Measurements from ENCODE around the gene CSPG4.
"Not testable (repeated sequence)": the region's sequence is repeated elsewhere in the genome, so short reads cannot be mapped to it uniquely, and the experiment has no call there.

The CSPG4 gene

DNA sequence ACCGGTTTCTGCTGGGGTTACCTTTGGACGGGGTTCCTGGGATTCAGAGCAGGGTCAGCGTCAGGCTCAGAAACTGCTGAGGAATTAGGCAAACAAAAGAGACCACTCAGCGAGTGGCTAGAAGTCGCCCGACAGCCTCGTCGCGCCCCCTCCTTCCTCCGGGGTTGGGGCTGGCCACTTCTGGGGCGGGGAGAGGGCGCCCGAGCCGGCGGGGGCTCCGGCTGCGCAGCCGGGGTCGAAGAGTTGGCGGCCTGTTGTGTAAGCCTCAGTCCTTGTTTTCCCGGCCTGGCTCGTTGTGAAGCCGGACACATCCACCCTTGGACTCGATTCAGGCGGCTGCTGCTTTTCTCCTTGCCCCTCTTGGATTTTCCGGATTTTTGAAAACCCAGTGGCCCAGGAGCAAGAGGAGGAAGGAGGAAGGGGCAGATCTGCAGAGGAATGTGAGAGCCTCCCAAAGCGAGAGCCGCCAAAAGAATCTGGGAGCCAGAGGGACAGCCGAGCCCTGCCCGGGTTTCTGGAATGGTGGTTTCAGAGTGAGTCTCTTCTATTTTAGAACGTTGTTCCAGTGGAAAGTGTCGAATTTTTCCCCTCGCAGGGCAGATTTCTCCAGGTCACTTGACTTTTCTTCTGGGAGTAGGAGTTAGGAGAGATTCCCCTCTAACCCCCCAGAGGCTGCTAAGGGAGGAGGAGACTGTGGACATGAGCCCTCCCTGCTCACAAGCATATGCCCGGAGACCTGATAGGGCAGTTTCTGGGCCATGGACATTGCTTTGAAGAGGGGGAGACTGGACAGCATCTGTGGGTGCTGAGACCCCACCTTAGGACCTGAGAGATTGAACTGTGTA, 64.3 kb downstream of the CSPG4 start:
- no peak for DNase-seq (ENCODE audit: low read depth)

DNA sequence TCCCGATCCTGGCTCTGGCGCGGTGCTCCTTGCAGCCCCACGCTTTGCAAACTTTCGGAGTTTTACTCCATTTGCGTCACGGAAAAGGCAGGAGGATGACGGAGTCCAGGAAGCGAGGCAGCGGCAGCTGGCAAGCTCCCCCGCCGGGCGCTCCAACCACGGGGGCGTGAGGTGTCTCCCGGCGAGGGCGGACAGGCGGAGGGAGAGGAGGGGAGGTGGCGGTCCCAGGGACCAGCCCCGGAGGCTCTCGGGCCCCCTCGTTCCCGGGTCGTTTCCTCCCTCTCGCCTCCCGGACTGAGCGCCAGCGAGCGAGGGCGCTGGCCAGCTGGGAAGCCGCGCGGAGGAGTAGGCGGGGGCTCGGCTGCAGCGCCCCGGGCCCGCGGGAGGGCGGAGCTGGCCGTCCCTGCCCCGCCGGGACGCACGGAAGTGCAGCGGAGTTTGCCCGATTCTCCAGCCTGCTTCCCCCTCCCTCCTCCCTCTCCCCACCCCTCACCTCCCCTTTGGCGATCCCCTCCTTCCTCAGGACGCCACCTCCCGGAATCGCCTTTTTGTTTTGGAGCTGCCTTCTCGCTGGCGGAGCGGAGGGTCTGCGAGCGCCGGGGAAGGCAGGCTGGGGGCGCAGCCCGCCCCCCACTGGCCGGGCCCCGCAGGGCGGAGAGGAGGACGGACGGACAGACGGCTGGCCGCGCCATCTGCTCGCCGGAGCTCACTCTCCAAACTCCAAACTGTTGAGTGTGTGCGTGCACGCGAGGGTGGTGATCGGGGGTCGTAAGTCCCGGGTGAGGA, 65.1 kb downstream of the CSPG4 start, which contains the start of gene SNX33:
Gene SNX33 (plus strand): TSS at position 543 of the 786 bp plus-strand sequence. CDS start 1,191 bp downstream, outside the sequence.
- DNase-seq (ENCODE audit: low read depth), result peak; percentile 46

DNA sequence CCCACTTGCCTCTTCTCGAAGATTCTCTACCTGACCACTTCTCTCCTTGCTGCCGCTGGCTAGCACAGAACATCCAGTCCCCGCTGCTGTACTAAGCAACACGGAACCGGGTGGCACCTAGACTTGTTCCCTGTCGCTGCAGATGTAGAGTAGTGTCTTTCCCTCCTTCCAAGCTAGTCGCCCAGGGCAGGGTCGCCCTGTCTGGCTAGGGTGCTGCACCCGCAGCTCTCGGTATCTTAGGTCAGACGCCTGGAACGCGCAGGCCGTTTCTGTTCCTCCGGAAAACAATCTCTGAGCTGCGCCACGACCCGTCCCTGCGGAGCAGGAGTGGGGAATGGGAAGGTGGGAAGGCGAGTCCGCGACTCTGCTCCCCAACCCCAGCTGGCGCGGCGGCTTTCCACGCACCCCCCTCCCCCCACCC, 65.7 kb downstream of the CSPG4 start:
- no peak for DNase-seq (ENCODE audit: low read depth)

DNA sequence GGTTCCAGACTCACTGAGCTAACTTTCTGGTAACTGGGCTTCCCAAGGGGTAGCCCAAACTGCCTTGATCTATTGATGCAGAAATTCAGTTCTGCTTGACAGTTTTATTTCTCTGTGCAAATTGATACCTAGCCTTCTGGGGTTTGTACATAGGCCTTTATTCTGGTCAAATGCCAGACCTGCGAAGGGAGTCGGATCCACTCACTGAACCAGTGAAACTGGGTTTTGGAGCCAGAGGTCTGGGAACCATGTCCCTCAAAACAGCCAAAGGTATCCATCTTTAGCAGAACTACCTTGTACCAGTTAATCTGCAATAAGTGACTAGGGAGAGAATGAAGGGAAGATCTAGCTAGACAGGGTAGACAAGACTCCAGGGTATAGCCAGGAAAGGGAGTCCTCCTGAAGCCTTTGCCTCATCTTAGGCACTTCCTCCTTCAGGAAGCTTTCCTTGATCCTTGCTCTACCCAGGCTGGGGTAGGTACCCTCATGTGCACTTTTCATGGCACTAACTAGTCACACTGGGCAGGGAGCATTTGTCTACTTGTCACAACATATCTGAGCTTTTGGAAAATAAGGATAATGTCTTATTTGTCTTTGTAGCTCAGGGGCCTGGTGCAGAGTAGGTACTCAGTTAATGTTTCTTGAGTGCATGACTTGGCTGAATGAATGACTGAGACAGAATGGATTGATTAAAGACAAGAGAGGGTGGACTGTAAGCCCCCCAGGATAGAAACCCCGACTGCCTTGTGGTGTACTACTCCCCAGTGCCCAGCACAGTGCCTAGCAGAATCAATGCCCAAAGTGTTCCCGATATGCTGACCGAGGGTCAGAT, 66.3 kb downstream of the CSPG4 start:
- no peak for DNase-seq (ENCODE audit: low read depth)

DNA sequence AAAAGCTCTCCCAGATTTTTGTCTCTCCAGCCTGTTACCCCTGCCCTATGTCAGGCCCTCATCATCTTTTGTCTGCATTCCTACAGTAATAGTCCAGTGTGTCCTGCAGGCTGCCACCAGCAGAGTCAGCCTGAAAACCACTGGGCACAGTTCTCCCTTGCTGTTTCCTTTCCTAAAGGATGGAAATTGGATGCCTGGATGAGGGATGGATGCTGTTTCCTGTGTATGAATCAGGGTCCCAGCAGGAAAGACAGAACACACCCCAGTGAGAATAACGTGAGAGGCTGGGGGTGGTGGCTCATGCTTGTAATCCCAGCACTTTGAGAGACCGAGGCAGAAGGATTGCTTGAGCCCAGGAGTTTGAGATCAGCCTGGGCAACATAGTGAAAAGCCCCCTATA, 68.3 kb downstream of the CSPG4 start:
- DNase-seq (ENCODE audit: low read depth), result no peak

DNA sequence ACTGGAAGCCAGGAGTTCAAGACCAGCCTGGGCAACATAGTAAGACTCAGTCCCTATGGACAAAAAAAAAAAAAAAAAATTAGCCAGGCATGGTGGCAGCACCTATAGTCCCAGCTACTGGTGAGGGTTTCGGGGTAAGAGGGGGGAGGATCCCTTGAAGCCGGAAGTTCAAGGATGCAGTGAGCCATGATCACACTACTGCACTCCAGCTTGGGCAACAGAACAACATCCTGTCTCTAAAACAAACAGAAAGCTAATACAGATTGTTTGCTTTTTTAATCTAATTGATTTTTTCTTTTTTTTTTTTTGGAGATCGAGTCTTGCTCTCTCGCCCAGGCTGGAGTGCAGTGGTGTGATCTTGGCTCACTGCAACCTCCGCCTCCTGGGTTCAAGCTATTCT, 71.0 kb downstream of the CSPG4 start:
- DNase-seq (ENCODE audit: low read depth), result no peak

DNA sequence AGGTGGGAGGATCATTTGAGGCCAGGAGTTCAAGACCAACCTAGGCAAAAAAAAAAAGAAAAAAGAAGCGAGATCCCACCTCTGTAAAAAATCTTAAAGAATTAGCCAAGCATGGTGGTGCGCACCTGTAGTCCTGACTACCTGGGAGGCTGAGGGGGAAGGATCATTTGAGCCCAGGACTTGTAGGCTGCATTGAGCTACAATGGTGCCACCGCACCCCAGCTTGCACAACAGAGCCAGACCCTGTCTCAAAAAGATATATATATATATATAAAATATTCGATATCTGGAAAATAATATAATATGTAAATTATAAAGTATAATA, 71.5 kb downstream of the CSPG4 start:
- DNase-seq (ENCODE audit: low read depth), result no peak

DNA sequence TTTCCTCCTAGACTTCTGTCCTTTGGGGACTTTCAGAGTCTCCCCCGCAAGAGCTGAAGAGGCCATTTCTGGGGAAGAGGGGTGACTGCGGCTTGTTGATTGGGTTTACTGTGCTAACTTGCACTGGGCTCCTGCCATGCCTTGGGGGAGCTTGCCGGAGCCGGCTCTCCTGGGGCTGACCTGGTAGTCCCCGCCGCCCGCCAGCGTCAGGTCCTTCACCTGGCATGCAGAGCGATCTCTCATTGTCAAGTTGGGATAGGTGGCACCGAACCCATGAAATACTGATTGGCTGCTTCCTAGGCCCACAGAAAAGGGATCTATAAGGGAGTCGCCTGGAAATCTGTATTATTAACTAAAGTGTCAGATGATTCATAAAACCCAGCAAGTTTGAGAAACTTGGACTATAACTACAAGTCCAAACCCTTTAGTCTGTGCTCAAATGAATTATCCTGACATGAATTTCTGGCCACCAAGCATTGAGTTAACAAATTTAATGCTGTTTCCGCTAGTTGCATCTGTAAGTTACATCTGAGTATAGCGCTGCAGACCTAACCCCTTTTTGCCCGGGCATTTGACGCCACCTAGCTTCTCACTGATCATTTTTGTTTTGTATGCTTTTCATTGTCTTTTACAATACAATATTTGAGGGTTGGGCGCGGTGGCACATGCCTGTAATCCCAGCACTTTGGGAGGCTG, 72.0 kb downstream of the CSPG4 start:
- DNase-seq (ENCODE audit: low read depth), result no peak

DNA sequence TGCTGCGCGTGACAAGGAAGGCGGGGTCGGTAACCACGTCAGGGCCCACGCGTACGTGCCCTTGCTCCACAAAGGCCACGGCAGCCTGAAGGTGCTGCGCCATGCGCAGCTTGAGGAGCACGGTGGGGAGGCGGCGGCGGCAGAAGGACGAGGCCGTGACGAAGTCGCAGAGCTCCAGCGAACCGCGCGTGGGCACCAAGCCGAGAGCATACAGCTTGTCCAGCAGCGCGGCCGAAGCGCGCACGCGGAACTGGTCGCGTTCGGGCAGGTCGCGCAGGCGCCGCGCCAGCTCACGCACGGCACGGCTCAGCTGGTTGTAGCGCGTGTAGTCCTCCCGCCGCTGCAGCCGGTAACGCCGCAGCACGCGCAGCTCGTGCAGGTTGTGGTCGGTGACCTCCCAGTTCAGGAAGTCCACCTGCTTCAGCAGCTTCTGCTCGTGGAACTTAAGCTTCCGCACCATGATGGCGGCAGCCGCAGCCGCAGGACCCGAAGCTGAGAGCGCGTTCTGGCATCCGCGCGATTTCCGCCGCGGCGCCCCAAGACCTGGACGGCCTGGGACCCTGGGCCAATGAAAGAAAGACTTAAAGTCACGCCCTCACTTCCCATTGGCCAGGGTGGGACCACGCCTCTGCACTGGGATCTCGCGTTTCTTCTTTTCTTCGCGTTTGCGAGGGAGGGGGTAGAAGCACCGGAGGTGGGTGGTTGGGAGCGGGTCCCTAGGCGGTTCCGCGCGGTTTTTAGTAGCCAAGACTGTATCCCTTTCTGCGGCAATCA, 72.8 kb downstream of the CSPG4 start, which contains the start of gene IMP3:
Gene IMP3 (minus strand): TSS at position 516 of the 774 bp plus-strand sequence. CDS start 56 bp downstream, at position 460.
- DNase-seq (ENCODE audit: low read depth), result peak; percentile 83

DNA sequence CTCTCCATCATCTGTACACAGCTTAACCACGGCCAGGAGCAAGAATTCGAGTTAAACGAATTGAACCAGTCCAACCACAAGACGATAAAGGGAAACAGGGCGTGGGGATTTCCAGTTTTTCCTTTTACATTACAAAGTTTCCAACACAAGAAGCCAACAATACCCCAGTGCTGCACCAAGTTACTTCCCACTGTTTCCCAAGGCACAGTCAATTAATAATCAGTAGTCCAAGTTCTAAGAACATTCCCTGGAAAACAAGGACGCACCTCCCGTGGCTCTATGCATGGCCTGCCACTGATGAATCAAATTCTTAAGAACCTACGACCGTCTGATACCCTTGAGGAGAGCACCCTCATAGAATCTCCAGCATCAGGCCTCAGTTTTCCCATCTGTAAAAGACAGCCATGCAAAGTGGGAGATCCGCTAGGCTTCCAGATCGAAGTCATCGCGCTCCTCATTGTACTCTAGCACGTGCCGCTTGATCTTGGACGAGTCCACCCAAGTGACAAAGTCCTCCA, 73.4 kb downstream of the CSPG4 start:
- no peak for DNase-seq (ENCODE audit: low read depth)

DNA sequence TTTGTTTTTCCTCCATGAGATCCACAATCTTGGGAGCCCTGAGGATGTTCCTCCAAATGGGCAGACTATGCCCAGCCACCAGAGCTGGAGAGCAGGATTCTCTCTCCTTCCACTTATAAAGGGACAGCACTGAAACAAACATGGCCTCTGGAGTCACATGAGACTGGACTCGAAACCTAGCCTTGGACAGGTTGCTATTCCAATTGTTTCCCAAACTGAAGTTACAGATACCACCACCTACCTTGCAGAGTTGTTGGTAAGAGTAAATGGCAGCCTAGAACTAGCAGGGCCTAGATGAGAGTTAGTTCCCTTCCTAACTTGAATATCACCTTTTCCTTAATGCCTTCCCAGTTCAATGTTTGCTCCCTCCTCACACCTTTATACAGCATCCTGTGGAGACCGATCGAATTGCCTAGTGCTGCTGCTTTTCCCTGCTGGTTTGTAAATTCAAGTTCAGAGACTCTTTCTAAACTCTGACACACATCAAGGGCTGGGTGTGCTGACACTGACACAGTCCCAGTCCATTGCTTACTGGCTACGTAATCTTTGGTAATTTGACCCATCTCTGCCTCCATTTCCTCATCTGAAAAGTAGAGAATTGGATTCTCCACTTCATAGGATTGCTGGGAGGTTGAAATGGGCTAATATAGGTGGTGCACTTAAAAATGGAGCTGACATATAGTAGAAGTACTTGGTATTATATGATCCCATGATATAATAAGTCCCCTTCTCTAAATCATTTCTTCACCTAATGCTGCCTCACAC, 75.2 kb downstream of the CSPG4 start:
- DNase-seq (ENCODE audit: low read depth), result no peak

DNA sequence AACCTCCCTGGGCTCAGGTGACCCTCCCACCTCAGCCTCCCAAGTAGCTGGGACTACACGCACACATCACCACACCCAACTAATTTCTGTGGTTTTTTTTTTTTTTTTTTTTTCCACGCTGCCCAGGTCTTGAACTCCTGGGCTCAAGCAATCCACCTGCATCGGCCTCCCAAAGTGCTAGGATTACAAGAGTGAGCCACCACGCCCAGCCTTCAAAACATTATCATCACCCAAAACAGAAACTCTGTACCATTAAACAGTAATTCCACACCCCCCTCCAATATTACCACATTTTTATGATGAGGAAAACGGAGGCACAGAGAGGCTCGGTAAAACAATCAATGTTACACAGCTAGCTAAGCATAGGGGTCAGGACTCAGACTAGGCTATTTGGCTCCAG, 76.6 kb downstream of the CSPG4 start:
- no peak for DNase-seq (ENCODE audit: low read depth)

DNA sequence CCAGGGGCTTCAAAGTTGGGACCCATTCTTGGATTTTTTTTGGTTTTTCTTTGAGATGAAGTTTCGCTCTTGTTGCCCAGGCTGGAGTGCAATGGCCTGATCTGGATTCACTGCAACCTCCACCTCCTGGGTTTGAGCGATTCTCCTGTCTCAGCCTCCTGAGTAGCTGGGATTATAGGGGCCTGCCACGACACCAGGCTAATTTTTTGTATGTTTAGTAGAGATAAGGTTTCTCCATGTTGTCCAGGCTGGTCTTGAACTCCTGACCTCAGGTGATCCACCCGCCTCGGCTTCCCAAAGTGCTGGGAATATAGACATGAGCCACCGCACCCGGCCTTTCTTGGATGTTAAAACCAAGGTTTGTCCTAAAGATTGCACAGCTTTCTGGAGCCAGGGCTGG, 78.7 kb downstream of the CSPG4 start:
- DNase-seq (ENCODE audit: low read depth), result not testable (repeated sequence)

DNA sequence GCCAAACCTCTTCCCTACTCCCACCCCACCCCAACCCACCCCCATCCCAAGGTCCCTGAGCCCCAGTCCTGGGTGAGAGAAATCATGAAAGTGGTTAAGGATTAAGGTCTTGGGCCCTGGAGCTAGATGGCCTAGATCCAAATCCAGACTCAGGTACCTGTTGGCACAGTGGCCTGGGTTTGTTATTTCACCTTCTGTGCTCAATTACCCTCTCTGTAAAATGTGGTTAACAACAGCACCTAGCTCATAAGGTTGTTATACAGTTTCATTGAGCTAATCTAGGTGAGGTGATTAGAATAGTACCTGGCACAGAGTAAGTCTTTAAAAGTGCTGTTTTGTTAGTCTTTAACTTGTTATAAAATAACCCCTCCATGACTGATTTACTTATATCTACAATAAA, 80.7 kb downstream of the CSPG4 start:
- DNase-seq (ENCODE audit: low read depth), result no peak

DNA sequence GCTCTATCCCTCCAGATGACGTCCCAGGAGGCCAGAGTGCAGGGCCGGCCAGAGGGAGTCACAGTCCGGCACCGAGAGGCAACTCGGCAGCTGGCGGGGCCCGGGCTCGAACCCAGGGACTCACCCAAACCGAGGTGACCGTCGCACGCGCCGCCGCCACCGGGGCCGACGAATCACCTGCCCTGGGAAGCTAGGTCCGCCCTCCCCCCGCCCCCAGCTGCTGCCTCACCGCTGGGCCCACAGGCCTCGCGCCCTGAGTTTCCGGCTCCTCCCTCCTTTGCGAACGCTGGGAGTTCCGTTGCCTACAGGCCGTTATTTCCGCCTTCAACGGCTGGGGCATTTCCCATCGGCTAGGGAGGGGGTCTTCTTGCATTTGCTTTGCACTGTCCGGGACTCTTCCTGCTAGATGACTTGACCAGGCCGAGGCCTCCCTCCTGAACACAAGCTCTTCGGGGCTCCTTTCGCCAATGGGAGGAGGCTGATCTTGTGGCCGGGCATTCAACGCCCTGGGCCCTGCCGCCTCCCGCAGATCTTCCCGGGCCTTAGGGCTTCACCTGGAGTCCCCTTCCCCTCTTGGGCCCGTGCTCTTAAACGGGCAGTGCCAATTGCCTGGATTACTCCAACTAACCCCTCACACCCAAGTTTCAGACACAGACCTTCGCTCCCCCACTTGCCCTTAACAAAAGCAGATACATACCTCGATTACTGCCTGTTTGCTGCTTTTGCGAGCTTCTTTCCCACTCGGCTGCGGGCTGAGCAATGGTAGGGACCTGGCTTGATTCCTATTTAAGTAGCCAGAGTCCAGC, 86.9 kb downstream of the CSPG4 start, which contains the start of gene SNUPN:
Gene SNUPN (minus strand): TSS at position 184 of the 806 bp plus-strand sequence. CDS start 4,674 bp downstream, outside the sequence.
- peak; percentile 86 for DNase-seq (ENCODE audit: low read depth)
